ENCODE measurements around the gene SSU72. TPM values are rescaled to one million over a fixed set of nuclear protein-coding genes. Genes with fewer than 3 reads are reported as not detected.

The SSU72 gene
- total RNA-seq, 2 experiments from 2014 or later, result 95.4 to 101 TPM

- Histone ChIP-seq H3K4me1 (ENCODE audit: insufficient read depth, low read length) (peaks cover 20% of the 10 kb centered on the region), H3K27me3 (ENCODE audit: control insufficient read depth in 1 of 2, insufficient read depth in 2 of 2, low read length in 2 of 2) (no peaks in the 10 kb centered on the region), H3K27ac (ENCODE audit: low read depth in 1 of 2, low read length in 2 of 2) (no peak overlapping the region), H3K9me3 (ENCODE audit: control insufficient read depth in 1 of 2, insufficient read depth in 1 of 2, low read length in 2 of 2) (peaks cover 0 to 5% of the 10 kb centered on the region in 2 experiments), H3K4me3 (ENCODE audit: low read length) (no peak overlapping the region), H3K36me3 (ENCODE audit: insufficient read depth, low read length) (peaks cover 22% of the 10 kb centered on the region)
- DNase-seq (no peak), ATAC-seq (ENCODE audit: poor library complexity) (no peak)
- H3K27ac Mint-ChIP-seq, result no peak overlapping the region
- peaks cover 7% of the 10 kb centered on the region for H3K36me3 Mint-ChIP-seq (ENCODE audit: low read depth)
- peaks cover 5% of the 10 kb centered on the region for H3K4me1 Mint-ChIP-seq (ENCODE audit: low read depth)
- intact Hi-C loops (cut with DNase I, micrococcal nuclease), result no loop called here
- no peak overlapping the region for H3K4me3 Mint-ChIP-seq
- no peaks in the 10 kb centered on the region for H3K27me3 Mint-ChIP-seq
- no peak for TF ChIP-seq CTCF (IDR thresholded peaks at IDR 0.05)
- ChIA-PET POLR2A (no interaction called here), CTCF (no interaction called here)
- no peaks in the 10 kb centered on the region for H3K9me3 Mint-ChIP-seq
Measured at GRCh38 chr1:1543706-1544099, 31.0 kb downstream of the SSU72 start.

GRCh38 chr1:1542766-1543705 is 31.6 kb downstream of the SSU72 start:
- peaks cover 0 to 5% of the 10 kb centered on the region in 2 experiments for H3K9me3 ChIP-seq (ENCODE audit: control insufficient read depth in 1 of 2, insufficient read depth in 1 of 2, low read length in 2 of 2)
- H3K36me3 ChIP-seq (ENCODE audit: insufficient read depth, low read length), result peaks cover 22% of the 10 kb centered on the region
- Mint-ChIP-seq H3K4me3 (no peak overlapping the region), H3K9me3 (no peaks in the 10 kb centered on the region), H3K4me1 (ENCODE audit: low read depth) (peaks cover 5% of the 10 kb centered on the region), H3K27ac (no peak overlapping the region), H3K27me3 (no peaks in the 10 kb centered on the region), H3K36me3 (ENCODE audit: low read depth) (peaks cover 7% of the 10 kb centered on the region)
- no peak overlapping the region for H3K4me3 ChIP-seq (ENCODE audit: low read length)
- DNase-seq (peak in 1 of 14 experiments; percentile 29), ATAC-seq (ENCODE audit: poor library complexity) (no peak)
- peaks cover 20% of the 10 kb centered on the region for H3K4me1 ChIP-seq (ENCODE audit: insufficient read depth, low read length)
- TF ChIP-seq CTCF (IDR thresholded peaks at IDR 0.05), result no peak
- H3K27me3 ChIP-seq (ENCODE audit: control insufficient read depth in 1 of 2, insufficient read depth in 2 of 2, low read length in 2 of 2), result no peaks in the 10 kb centered on the region
- no peak overlapping the region for H3K27ac ChIP-seq (ENCODE audit: low read depth in 1 of 2, low read length in 2 of 2)
- ChIA-PET POLR2A (no interaction called here), CTCF (no interaction called here)
- intact Hi-C loops (cut with DNase I, micrococcal nuclease), result no loop called here

GRCh38 chr1:1541956-1542765 is 32.5 kb downstream of the SSU72 start:
- ATAC-seq (ENCODE audit: poor library complexity) (no peak), DNase-seq (peak in 1 of 14 experiments; percentile 27)
- CTCF ChIA-PET, result no interaction called here
- no peaks in the 10 kb centered on the region for H3K27me3 ChIP-seq (ENCODE audit: control insufficient read depth in 1 of 2, insufficient read depth in 2 of 2, low read length in 2 of 2)
- H3K27ac Mint-ChIP-seq, result no peak overlapping the region
- POLR2A ChIA-PET, result no interaction called here
- intact Hi-C loops (cut with DNase I, micrococcal nuclease), result no loop called here
- peaks cover 18% of the 10 kb centered on the region for H3K36me3 ChIP-seq (ENCODE audit: insufficient read depth, low read length)
- H3K4me3 ChIP-seq (ENCODE audit: low read length), result no peak overlapping the region
- peaks cover 5% of the 10 kb centered on the region for H3K4me1 Mint-ChIP-seq (ENCODE audit: low read depth)
- H3K9me3 Mint-ChIP-seq, result no peaks in the 10 kb centered on the region
- H3K27me3 Mint-ChIP-seq, result no peaks in the 10 kb centered on the region
- no peak for TF ChIP-seq CTCF (IDR thresholded peaks at IDR 0.05)
- no peak overlapping the region for H3K27ac ChIP-seq (ENCODE audit: low read depth in 1 of 2, low read length in 2 of 2)
- H3K9me3 ChIP-seq (ENCODE audit: control insufficient read depth in 1 of 2, insufficient read depth in 1 of 2, low read length in 2 of 2), result peaks cover 0 to 5% of the 10 kb centered on the region in 2 experiments
- peaks cover 20% of the 10 kb centered on the region for H3K4me1 ChIP-seq (ENCODE audit: insufficient read depth, low read length)
- peaks cover 7% of the 10 kb centered on the region for H3K36me3 Mint-ChIP-seq (ENCODE audit: low read depth)
- peak overlapping the region; percentile 66 for H3K4me3 Mint-ChIP-seq

All from CD4-positive, alpha-beta T cell (primary cell).